HCT116 (cell line): Measurements from ENCODE around the gene HEPN1. TPM values are rescaled to one million over a fixed set of nuclear protein-coding genes. Genes with fewer than 3 reads are reported as not detected.
A peak's percentile ranks its signal among the peaks of the same experiment; 100 is the strongest.

ENCODE experiments used
- ATAC-seq: fragments of 200-7000 bp; cut with Tn5 transposase; 2 replicates; pipeline ENCODE4 v1.9.1; 2020; ENCODE audit warnings: mild to moderate bottlenecking, moderate library complexity
- BruUV-seq: library from RNA; stranded (reverse); fragments of 400-500 nt; replicated peaks from 2 replicates; lab custom pipeline; 2021; lab: Mats Ljungman, UMichigan
- CTCF ChIA-PET: fragments of 300-600 bp; sonication (Branson Sonifier 250); formaldehyde crosslinking; loops from one replicate; lab custom pipeline; 2021; ENCODE audit warnings: antibody characterized with exemption; lab: Charles Lee
- POLR2A ChIA-PET: fragments of 300-600, 350-600 bp; sonication (Branson Sonifier 250); formaldehyde crosslinking; loops from one replicate; lab custom pipeline; 2021; ENCODE audit warnings: antibody characterized with exemption; lab: Charles Lee
- RAD21 ChIA-PET, 2 experiments: fragments of 300-600 bp; sonication (Branson Sonifier 250); formaldehyde crosslinking; loops; one replicate each; lab custom pipeline; 2023; ENCODE audit warnings: low total read pairs in 2 of 2; ENCODE audit not compliant: uncharacterized antibody in 2 of 2, unreplicated experiment in 2 of 2, low non-redundant PET in 1 of 2; lab: Charles Lee
- DNase-seq: peaks from one replicate; pipeline ENCODE4 v3.0.0-alpha.2; 2010; ENCODE audit warnings: low read depth, low spot score
- H2AFZ ChIP-seq: fragments of 200-600 bp; shearing (Covaris generic), sonication (generic); 2 replicates; pipeline ENCODE4 v1.6.1; 2017; ENCODE audit warnings: low read depth, mixed run types, mixed read lengths, antibody characterized with exemption, low read length; ENCODE audit not compliant: poor library complexity, severe bottlenecking
- H3K27ac ChIP-seq: 2 replicates; pipeline ENCODE4 v1.5.1; 2012; ENCODE audit warnings: low read depth, low read length
- H3K27me3 ChIP-seq: fragments of 200-600 bp; sonication (generic); 2 replicates; pipeline ENCODE4 v1.6.1; 2016; ENCODE audit warnings: mixed run types, low read length, mixed read lengths; ENCODE audit not compliant: insufficient read depth
- H3K36me3 ChIP-seq, 2 experiments: fragments of 200-500 bp in 1 of 2; fragments of 200-600 bp in 1 of 2; sonication (Bioruptor generic) in 1 of 2; sonication (generic) in 1 of 2; 2 replicates each; pipeline versions ENCODE4 v1.5.1 to v1.6.1; 2014 to 2016; ENCODE audit warnings: low read length in 2 of 2, inconsistent platforms in 1 of 2, mixed read lengths in 1 of 2, mixed run types in 1 of 2; ENCODE audit not compliant: insufficient read depth in 2 of 2, control insufficient read depth in 1 of 2
- H3K4me1 ChIP-seq, 2 experiments: fragments of 200-600 bp in 1 of 2; sonication (generic) in 1 of 2; 2 replicates each; pipeline versions ENCODE4 v1.5.1 to v1.6.1; 2012 to 2017; ENCODE audit warnings: low read length in 2 of 2, inconsistent platforms in 1 of 2, mild to moderate bottlenecking in 1 of 2, mixed read lengths in 1 of 2, mixed run types in 1 of 2, moderate library complexity in 1 of 2; ENCODE audit not compliant: insufficient read depth in 2 of 2, control insufficient read depth in 1 of 2
- H3K4me2 ChIP-seq: fragments of 200-600 bp; sonication (generic); 2 replicates; pipeline ENCODE4 v1.6.1; 2017; ENCODE audit warnings: mixed run types, low read length, mixed read lengths
- H3K4me3 ChIP-seq, 2 experiments: fragments of 200-600 bp in 1 of 2; sonication (generic) in 1 of 2; replicated peaks in 1 of 2; 2 replicates each; pipeline ENCODE4 v1.5.1; 2011 to 2016; ENCODE audit warnings: low read length in 2 of 2, control low read depth in 1 of 2, low read depth in 1 of 2, mild to moderate bottlenecking in 1 of 2, mixed read lengths in 1 of 2, mixed run types in 1 of 2
- H3K79me2 ChIP-seq: fragments of 200-600 bp; sonication (generic); 2 replicates; pipeline ENCODE4 v1.6.1; 2017; ENCODE audit warnings: mild to moderate bottlenecking, mixed run types, low read length, moderate library complexity, mixed read lengths; ENCODE audit not compliant: insufficient read depth
- H3K9ac ChIP-seq: fragments of 200-600 bp; sonication (generic); 2 replicates; pipeline ENCODE4 v1.6.1; 2016; ENCODE audit warnings: low read length, mixed read lengths
- H3K9me2 ChIP-seq: fragments of 200-600 bp; sonication (generic), shearing (Covaris generic); 2 replicates; pipeline ENCODE4 v1.6.1; 2017; ENCODE audit warnings: mixed run types, mild to moderate bottlenecking, moderate library complexity; ENCODE audit not compliant: insufficient read depth
- H3K9me3 ChIP-seq, 2 experiments: fragments of 200-500 bp in 1 of 2; fragments of 200-600 bp in 1 of 2; sonication (Bioruptor generic) in 1 of 2; sonication (generic) in 1 of 2; 2 replicates each; pipeline ENCODE4 v1.6.1; 2014 to 2017; ENCODE audit warnings: low read length in 2 of 2, mixed read lengths in 2 of 2, inconsistent platforms in 1 of 2, low read depth in 1 of 2, mild to moderate bottlenecking in 1 of 2, mixed run types in 1 of 2, moderate library complexity in 1 of 2; ENCODE audit not compliant: control insufficient read depth in 1 of 2, insufficient read depth in 1 of 2
- H4K20me1 ChIP-seq: fragments of 200-600 bp; sonication (generic), shearing (Covaris generic); 2 replicates; pipeline ENCODE4 v1.6.1; 2017; ENCODE audit warnings: mixed run types, mild to moderate bottlenecking, moderate library complexity; ENCODE audit not compliant: insufficient read depth
- CTCF ChIP-seq, 3 experiments: fragments of 200-600 bp in 1 of 3; sonication (generic) in 1 of 3; IDR thresholded peaks in 2 of 3; conservative IDR thresholded peaks in 1 of 3; 2 replicates each; pipeline ENCODE4 v1.5.1; 2012 to 2017; ENCODE audit warnings: low read depth in 2 of 3, low read length in 2 of 3, antibody characterized with exemption in 1 of 3, borderline replicate concordance in 1 of 3, control low read depth in 1 of 3, mild to moderate bottlenecking in 1 of 3, mixed read lengths in 1 of 3, mixed run types in 1 of 3, moderate library complexity in 1 of 3; ENCODE audit not compliant: insufficient read depth in 1 of 3
- EGR1 ChIP-seq: IDR thresholded peaks from 2 replicates; pipeline ENCODE4 v1.6.1; 2012; ENCODE audit warnings: low read depth
- FOSL1 ChIP-seq: IDR thresholded peaks from 2 replicates; pipeline ENCODE4 v1.6.1; 2012; ENCODE audit warnings: low read depth
- JUND ChIP-seq: IDR thresholded peaks from 2 replicates; pipeline ENCODE4 v1.6.1; 2012
- RAD21 ChIP-seq: IDR thresholded peaks from 2 replicates; pipeline ENCODE4 v1.6.1; 2012; ENCODE audit warnings: low read depth, mild to moderate bottlenecking
- SP1 ChIP-seq: IDR thresholded peaks from 2 replicates; pipeline ENCODE4 v1.6.1; 2012; ENCODE audit warnings: low read depth
- YY1 ChIP-seq: IDR thresholded peaks from 2 replicates; pipeline ENCODE4 v1.6.1; 2011; ENCODE audit warnings: low read length, low read depth, moderate library complexity, mild to moderate bottlenecking; ENCODE audit not compliant: insufficient replicate concordance; ENCODE audit errors: extremely low read depth
- ZBTB33 ChIP-seq: IDR thresholded peaks from 2 replicates; pipeline ENCODE4 v1.6.1; 2011; ENCODE audit warnings: mild to moderate bottlenecking, low read length, moderate library complexity; ENCODE audit not compliant: insufficient replicate concordance; ENCODE audit errors: extremely low read depth
- ZFX ChIP-seq: fragments of 450-650 bp; IDR thresholded peaks from 2 replicates; pipeline ENCODE4 v1.6.1; 2017
- intact Hi-C: fragments of 100-400 bp; cut with micrococcal nuclease; formaldehyde crosslinking; loops from 2 replicates; pipeline ENCODE4 v1.10.0; 2022
- total RNA-seq: library from RNA; stranded (reverse); gene quantifications from one replicate; pipeline ENCODE4 v1.2.1, GENCODE V29; 2021; ENCODE audit not compliant: unreplicated experiment
- TF ChIP-seq, protein P1 (sequence below): IDR thresholded peaks from 2 replicates; pipeline ENCODE4 v1.6.1; 2012

HEPN1 gene
- total RNA-seq, 1 experiment from 2014 or later: not detected

DNA sequence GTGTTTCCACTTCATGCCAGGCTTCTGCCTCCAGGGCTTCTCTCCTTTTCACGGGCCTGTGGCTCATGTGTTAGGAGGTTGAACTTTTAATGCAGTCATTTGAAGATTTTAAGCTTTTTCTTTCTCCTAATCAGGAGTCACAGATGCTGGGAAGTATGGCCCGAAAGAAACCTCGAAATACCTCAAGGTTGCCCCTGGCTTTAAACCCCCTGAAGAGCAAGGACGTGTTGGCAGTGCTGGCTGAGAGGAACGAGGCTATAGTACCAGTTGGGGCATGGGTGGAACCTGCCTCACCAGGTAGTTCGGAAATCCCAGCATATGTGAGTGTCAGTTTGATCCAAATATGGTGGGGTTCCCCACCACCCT lies 35.5 kb downstream of the HEPN1 start:
- no peaks in the 10 kb centered on the region for H3K9me3 ChIP-seq
- no peaks in the 10 kb centered on the region for H4K20me1 ChIP-seq
- no peak for TF ChIP-seq EGR1
- no peak for TF ChIP-seq ZFX
- TF ChIP-seq SP1: no peak
- TF ChIP-seq RAD21: no peak
- TF ChIP-seq ZBTB33: no peak
- TF ChIP-seq, protein P1, sequence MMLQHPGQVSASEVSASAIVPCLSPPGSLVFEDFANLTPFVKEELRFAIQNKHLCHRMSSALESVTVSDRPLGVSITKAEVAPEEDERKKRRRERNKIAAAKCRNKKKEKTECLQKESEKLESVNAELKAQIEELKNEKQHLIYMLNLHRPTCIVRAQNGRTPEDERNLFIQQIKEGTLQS: no peak
- TF ChIP-seq YY1: no peak
- TF ChIP-seq CTCF (IDR thresholded peaks at IDR 0.05 in 2 of 3, conservative IDR thresholded peaks at IDR 0.05 in 1 of 3; ENCODE audit: borderline replicate concordance in 1 of 3, insufficient read depth in 1 of 3, low read depth in 2 of 3, low read length in 2 of 3): no peak
- TF ChIP-seq JUND: no peak
- TF ChIP-seq FOSL1: no peak
- H3K9ac ChIP-seq: peak overlapping the region; percentile 80
- TSS peak; percentile 76 for BruUV-seq
- ChIA-PET CTCF (interaction anchor here (1.8 kb wide), 1 partner anchor 78 kb away, joined by 15 read pairs; no protein-coding TSS in a partner anchor), RAD21 (interaction anchor here in 1 of 2 experiments (1.1 kb wide), 1 partner anchor 78 kb away, joined by 5 read pairs; no protein-coding TSS in a partner anchor), POLR2A (interaction anchor here (1.3 to 1.8 kb wide), 2 partner anchors 11 to 78 kb away, joined by 4 to 17 read pairs; no protein-coding TSS in a partner anchor)
- intact Hi-C loops: loop anchor here (2.0 kb wide), 1 partner anchor 78 kb away; no protein-coding TSS in a partner anchor
- peak overlapping the region; percentile 6 for H2AFZ ChIP-seq
- H3K36me3 ChIP-seq: no peaks in the 10 kb centered on the region
- no peak for DNase-seq
- peak overlapping the region; percentile 89 for H3K4me2 ChIP-seq
- H3K27me3 ChIP-seq: no peaks in the 10 kb centered on the region
- peaks cover 7 to 17% of the 10 kb centered on the region in 2 experiments for H3K4me1 ChIP-seq
- H3K9me2 ChIP-seq: no peaks in the 10 kb centered on the region
- ATAC-seq: no peak
- peak overlapping the region; percentile 25; the same call in 1 of the 2 replicates for H3K27ac ChIP-seq
- H3K79me2 ChIP-seq: no peaks in the 10 kb centered on the region
- peak overlapping the region; percentile 68 to 82 for H3K4me3 ChIP-seq
